Neural crest cell (in vitro differentiated cells): Measurements from ENCODE around the gene PLCB3. TPM values are rescaled to one million over a fixed set of nuclear protein-coding genes. Genes with fewer than 3 reads are reported as not detected.

Experiments
- DNase-seq: peaks from one replicate; pipeline ENCODE4 v3.0.0; 2021; ENCODE audit warnings: low read depth, mixed read lengths, low spot score
- H3K27ac Mint-ChIP-seq: one replicate; pipeline ENCODE4 v1.8.0; 2021; ENCODE audit warnings: mild to moderate bottlenecking, mixed read lengths; ENCODE audit not compliant: unreplicated experiment
- H3K27me3 Mint-ChIP-seq: 2 replicates; pipeline ENCODE4 v1.8.0; 2021; ENCODE audit warnings: low read depth, mild to moderate bottlenecking, mixed read lengths
- H3K36me3 Mint-ChIP-seq: 2 replicates; pipeline ENCODE4 v1.8.0; 2021; ENCODE audit warnings: low read depth, mild to moderate bottlenecking, mixed read lengths
- H3K4me1 Mint-ChIP-seq: 2 replicates; pipeline ENCODE4 v1.8.0; 2021; ENCODE audit warnings: mixed read lengths
- H3K4me3 Mint-ChIP-seq: one replicate; pipeline ENCODE4 v1.8.0; 2021; ENCODE audit warnings: mild to moderate bottlenecking, mixed read lengths
- H3K9me3 Mint-ChIP-seq: 2 replicates; pipeline ENCODE4 v1.8.0; 2021; ENCODE audit warnings: mixed read lengths
- total RNA-seq: library from RNA; stranded (reverse); gene quantifications from 2 replicates; pipeline ENCODE4 v1.2.1, GENCODE V29; 2021
- TF ChIP-seq, protein P1 (sequence below): fragments of 200-600 bp; sonication (generic); conservative IDR thresholded peaks from 2 replicates; pipeline ENCODE4 v1.5.0; 2021; ENCODE audit warnings: antibody characterized with exemption, mild to moderate bottlenecking

The PLCB3 gene
- total RNA-seq, 1 donor from 2014 or later, result 36.4 TPM

DNA sequence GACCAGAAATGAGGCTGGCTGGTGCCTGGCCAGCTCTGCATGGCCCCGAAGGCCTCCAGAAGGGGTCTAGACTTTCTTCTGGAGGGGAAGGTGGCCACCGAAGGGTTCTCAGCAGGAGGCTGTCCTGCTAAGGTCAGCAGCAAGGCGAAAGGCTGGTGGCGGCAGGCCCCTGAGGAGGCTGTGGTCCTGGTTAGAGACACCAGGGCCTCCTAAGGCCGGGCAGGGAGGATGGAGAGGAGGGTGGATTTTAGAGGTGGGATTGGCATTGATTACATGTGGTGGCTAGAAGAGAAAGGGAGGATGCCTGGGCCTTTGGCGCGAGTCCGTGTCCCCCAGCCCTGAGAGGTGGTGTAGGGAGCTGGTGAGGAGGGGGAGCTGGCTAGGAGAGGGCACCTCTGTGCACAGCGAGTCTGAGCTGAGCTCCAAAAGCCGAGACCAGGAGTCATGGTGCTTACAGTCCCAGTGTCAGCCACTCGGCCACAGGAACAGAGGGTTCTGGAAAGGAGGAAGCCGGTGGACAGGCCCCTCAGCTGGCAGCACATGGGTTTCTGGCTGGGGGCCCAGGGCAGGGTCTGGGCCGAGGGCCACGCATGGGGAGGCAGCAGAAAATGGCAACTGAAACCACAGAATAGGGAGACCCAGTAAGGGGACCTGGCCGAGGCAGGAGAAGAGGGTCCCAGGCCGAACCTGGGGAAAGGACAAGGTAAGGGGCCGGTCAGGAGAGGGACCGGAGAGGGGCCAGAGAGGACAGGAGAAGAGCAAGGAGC lies 42.4 kb upstream of the PLCB3 start:
- Mint-ChIP-seq H3K27ac (no peak overlapping the region), H3K36me3 (peaks cover 6% of the 10 kb centered on the region), H3K27me3 (no peaks in the 10 kb centered on the region), H3K4me1 (peaks cover 9% of the 10 kb centered on the region), H3K4me3 (peak overlapping the region; percentile 66), H3K9me3 (no peaks in the 10 kb centered on the region)
- DNase-seq, result no peak
- TF ChIP-seq, protein P1, sequence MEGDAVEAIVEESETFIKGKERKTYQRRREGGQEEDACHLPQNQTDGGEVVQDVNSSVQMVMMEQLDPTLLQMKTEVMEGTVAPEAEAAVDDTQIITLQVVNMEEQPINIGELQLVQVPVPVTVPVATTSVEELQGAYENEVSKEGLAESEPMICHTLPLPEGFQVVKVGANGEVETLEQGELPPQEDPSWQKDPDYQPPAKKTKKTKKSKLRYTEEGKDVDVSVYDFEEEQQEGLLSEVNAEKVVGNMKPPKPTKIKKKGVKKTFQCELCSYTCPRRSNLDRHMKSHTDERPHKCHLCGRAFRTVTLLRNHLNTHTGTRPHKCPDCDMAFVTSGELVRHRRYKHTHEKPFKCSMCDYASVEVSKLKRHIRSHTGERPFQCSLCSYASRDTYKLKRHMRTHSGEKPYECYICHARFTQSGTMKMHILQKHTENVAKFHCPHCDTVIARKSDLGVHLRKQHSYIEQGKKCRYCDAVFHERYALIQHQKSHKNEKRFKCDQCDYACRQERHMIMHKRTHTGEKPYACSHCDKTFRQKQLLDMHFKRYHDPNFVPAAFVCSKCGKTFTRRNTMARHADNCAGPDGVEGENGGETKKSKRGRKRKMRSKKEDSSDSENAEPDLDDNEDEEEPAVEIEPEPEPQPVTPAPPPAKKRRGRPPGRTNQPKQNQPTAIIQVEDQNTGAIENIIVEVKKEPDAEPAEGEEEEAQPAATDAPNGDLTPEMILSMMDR, result no peak

DNA sequence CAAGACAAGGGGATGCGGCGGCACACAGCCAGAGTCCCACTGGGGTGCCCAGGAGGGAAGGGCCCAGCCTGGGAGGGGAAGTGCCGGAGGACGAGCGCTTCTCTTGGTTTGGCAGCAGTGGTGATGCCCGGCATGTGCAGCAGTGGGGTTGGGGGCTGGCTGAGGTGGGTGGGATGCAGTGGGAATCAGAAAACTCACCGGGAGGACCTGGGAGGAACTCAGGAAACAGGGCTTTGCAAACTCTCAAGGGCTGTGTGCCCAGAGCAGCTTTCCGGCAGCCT lies 41.8 kb upstream of the PLCB3 start:
- Mint-ChIP-seq H3K27ac (no peak overlapping the region), H3K27me3 (no peaks in the 10 kb centered on the region), H3K4me3 (no peak overlapping the region), H3K36me3 (peaks cover 3% of the 10 kb centered on the region), H3K4me1 (peaks cover 7% of the 10 kb centered on the region), H3K9me3 (no peaks in the 10 kb centered on the region)
- TF ChIP-seq, protein P1, result no peak
- DNase-seq, result no peak

DNA sequence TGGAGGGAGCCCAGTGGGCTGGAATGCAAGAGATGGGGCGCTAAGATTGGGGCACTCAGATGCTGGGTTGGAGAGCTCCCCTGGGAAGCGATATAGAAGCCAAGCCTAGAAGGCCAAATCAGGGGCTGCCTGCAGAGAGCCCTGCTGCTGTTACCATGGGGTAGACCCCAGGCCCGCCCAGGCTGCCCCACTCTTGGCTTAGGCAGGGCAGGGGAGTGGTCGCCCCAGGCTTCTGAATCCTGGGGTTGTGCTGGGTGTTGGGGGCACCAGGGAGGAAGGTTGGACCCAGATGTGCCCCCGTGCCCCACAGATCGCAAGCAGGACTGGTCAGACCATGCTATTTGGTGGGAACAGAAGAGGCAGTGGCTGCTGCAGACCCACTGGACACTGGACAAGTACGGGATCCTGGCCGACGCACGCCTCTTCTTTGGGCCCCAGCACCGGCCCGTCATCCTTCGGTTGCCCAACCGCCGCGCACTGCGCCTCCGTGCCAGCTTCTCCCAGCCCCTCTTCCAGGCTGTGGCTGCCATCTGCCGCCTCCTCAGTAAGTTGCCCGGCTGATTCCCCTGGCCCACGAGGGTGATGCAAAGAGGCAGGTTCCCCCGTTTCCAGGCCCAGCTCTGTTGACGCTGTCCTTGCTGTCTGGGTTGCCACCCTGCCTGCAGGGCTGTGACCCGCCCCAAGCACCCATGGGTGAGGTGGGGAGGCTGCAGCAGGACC lies 40.9 kb upstream of the PLCB3 start:
- TF ChIP-seq, protein P1, result no peak
- H3K27me3 Mint-ChIP-seq, result no peaks in the 10 kb centered on the region
- no peak for DNase-seq
- H3K4me3 Mint-ChIP-seq, result no peak overlapping the region
- H3K4me1 Mint-ChIP-seq, result peaks cover 4% of the 10 kb centered on the region
- H3K36me3 Mint-ChIP-seq, result peaks cover 4% of the 10 kb centered on the region
- H3K9me3 Mint-ChIP-seq, result no peaks in the 10 kb centered on the region
- peak overlapping the region; percentile 88 for H3K27ac Mint-ChIP-seq

DNA sequence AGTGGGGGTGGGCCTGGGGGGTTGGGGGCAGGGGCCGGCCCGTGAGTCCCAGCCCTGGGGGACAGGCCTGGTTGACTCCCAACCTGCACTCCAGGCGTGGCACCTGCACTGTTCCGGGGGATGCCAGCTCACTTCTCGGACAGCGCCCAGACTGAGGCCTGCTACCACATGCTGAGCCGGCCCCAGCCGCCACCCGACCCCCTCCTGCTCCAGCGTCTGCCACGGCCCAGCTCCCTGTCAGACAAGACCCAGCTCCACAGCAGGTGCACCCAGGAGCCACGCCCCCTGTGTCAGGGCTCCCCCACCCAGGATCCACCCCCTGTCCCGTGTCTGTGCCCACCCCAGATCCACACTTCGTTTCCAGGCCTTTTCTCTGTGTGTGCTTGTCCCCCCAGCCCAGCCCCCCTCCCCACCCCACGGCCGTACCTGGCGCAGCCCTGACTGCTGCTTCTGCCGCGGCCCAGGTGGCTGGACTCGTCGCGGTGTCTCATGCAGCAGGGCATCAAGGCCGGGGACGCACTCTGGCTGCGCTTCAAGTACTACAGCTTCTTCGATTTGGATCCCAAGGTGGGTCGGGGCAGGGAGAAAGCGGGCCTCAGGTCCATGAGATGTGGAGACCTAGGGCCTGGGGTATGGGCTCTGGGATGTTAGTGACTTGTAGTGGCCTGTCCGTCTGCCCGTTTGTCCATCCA lies 40.0 kb upstream of the PLCB3 start:
- H3K27ac Mint-ChIP-seq, result peak overlapping the region; percentile 67
- no peaks in the 10 kb centered on the region for H3K9me3 Mint-ChIP-seq
- H3K4me1 Mint-ChIP-seq, result peaks cover 4% of the 10 kb centered on the region
- DNase-seq, result no peak
- H3K4me3 Mint-ChIP-seq, result no peak overlapping the region
- TF ChIP-seq, protein P1, result no peak
- peaks cover 4% of the 10 kb centered on the region for H3K36me3 Mint-ChIP-seq
- H3K27me3 Mint-ChIP-seq, result no peaks in the 10 kb centered on the region

DNA sequence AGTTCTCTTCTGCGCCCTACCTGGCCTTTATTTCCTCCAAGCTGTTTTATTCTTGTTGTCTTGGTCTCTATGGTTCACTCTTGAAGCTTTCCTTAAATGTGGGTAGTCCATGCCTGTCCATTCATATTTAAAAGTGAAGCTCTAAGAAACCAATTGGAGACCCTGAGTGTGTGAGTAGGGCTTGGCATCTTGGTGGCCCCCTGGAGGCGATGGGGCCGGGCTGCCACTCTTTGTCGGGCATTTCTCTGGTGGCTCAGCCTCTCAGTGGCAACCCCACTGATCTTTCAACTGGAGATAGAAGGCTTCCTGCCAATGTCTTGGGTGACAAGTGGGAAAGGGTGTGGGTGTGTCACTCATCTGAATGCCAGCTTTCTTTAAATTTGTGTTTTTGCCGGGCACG lies 34.5 kb upstream of the PLCB3 start:
- TF ChIP-seq, protein P1, result no peak
- H3K36me3 Mint-ChIP-seq, result peaks cover 4% of the 10 kb centered on the region
- no peak for DNase-seq
- no peaks in the 10 kb centered on the region for H3K9me3 Mint-ChIP-seq
- no peak overlapping the region for H3K27ac Mint-ChIP-seq
- no peaks in the 10 kb centered on the region for H3K4me1 Mint-ChIP-seq
- H3K27me3 Mint-ChIP-seq, result no peaks in the 10 kb centered on the region
- H3K4me3 Mint-ChIP-seq, result no peak overlapping the region
